Common myeloid progenitor, CD34-positive (primary cell): ENCODE data around the gene TOGARAM2.

Source experiments
- CTCF ChIA-PET: fragments of 350-600 bp; sonication (Branson Sonifier 250); formaldehyde crosslinking; loops from one replicate; lab custom pipeline; 2021; ENCODE audit warnings: antibody characterized with exemption; lab: Charles Lee
- POLR2A ChIA-PET: fragments of 350-600 bp; sonication (Branson Sonifier 250); formaldehyde crosslinking; loops from one replicate; lab custom pipeline; 2021; ENCODE audit warnings: antibody characterized with exemption; lab: Charles Lee
- DNase-seq, 3 donors: peaks; one replicate each; pipeline versions ENCODE4 v3.0.0 to v3.0.0-alpha.2; 2013
- H3K27ac ChIP-seq, 2 experiments: 1 replicate in 1 of 2; 2 replicates in 1 of 2; pipeline ENCODE4 v1.7.0; 2013; ENCODE audit warnings: inconsistent platforms in 2 of 2, low read length in 2 of 2, mild to moderate bottlenecking in 2 of 2, low read depth in 1 of 2, moderate library complexity in 1 of 2; ENCODE audit not compliant: severe bottlenecking in 2 of 2, insufficient read depth in 1 of 2, poor library complexity in 1 of 2
- H3K27me3 ChIP-seq, 5 experiments: replicated peaks in 2 of 5; 1 replicate in 3 of 5; 2 replicates in 2 of 5; pipeline versions ENCODE4 v1.6.1 to v1.7.0; 2013; ENCODE audit warnings: low read length in 4 of 5, mild to moderate bottlenecking in 2 of 5, moderate library complexity in 2 of 5, inconsistent platforms in 1 of 5; ENCODE audit not compliant: insufficient read depth in 5 of 5, control insufficient read depth in 4 of 5
- H3K36me3 ChIP-seq, 4 experiments: 1 replicate in 2 of 4; 2 replicates in 2 of 4; pipeline versions ENCODE4 v1.6.1 to v1.7.0; 2013; ENCODE audit warnings: low read length in 3 of 4, control low read depth in 1 of 4, mild to moderate bottlenecking in 1 of 4; ENCODE audit not compliant: control insufficient read depth in 4 of 4, insufficient read depth in 4 of 4
- H3K4me1 ChIP-seq, 4 experiments: 1 replicate in 3 of 4; 2 replicates in 1 of 4; pipeline versions ENCODE4 v1.6.1 to v1.7.1; 2013; ENCODE audit warnings: low read length in 3 of 4, mild to moderate bottlenecking in 3 of 4, control low read depth in 1 of 4, inconsistent platforms in 1 of 4, moderate library complexity in 1 of 4; ENCODE audit not compliant: control insufficient read depth in 4 of 4, insufficient read depth in 4 of 4; ENCODE audit errors: control extremely low read depth in 1 of 4
- H3K4me3 ChIP-seq, 7 experiments: 1 replicate in 4 of 7; 2 replicates in 3 of 7; pipeline versions ENCODE4 v1.5.1 to v1.7.0; 2013; ENCODE audit warnings: mild to moderate bottlenecking in 7 of 7, low read length in 6 of 7, moderate library complexity in 6 of 7, inconsistent platforms in 2 of 7, low read depth in 2 of 7, control low read depth in 1 of 7; ENCODE audit not compliant: insufficient read depth in 4 of 7, control insufficient read depth in 1 of 7; ENCODE audit errors: extremely low read depth in 1 of 7
- H3K9me3 ChIP-seq, 5 experiments: 1 replicate in 4 of 5; 2 replicates in 1 of 5; pipeline versions ENCODE4 v1.6.1 to v1.7.1; 2013; ENCODE audit warnings: low read length in 4 of 5, mild to moderate bottlenecking in 2 of 5, inconsistent platforms in 1 of 5, low read depth in 1 of 5, moderate library complexity in 1 of 5; ENCODE audit not compliant: control insufficient read depth in 4 of 5, insufficient read depth in 2 of 5; ENCODE audit errors: control extremely low read depth in 1 of 5
- WGBS: methylation state at CpG from one replicate; pipeline ENCODE4 v1.1.5; 2013; ENCODE audit not compliant: insufficient coverage; 5-methylcytosine and 5-hydroxymethylcytosine counted together

Gene TOGARAM2

GRCh38 chr2:28956890-28957289 is 24.2 kb upstream of the TOGARAM2 start:
- ChIA-PET POLR2A (no interaction called here), CTCF (interaction anchor here (1.2 to 1.7 kb wide), 3 partner anchors 9 to 55 kb away, joined by 3 to 4 read pairs (median 3); no protein-coding TSS in a partner anchor)
- H3K9me3 ChIP-seq = no peaks in the 10 kb centered on the region
- 87% methylated on average over 9 of the region's 15 CpGs for WGBS
- H3K27ac ChIP-seq = no peak overlapping the region
- peak in 1 of 3 donors; percentile 17 for DNase-seq
- H3K36me3 ChIP-seq = no peaks in the 10 kb centered on the region
- peaks cover 11 to 45% (median 28%) of the 10 kb centered on the region in 4 experiments for H3K4me1 ChIP-seq
- no peaks in the 10 kb centered on the region for H3K27me3 ChIP-seq
- H3K4me3 ChIP-seq = no peak overlapping the region

DNA sequence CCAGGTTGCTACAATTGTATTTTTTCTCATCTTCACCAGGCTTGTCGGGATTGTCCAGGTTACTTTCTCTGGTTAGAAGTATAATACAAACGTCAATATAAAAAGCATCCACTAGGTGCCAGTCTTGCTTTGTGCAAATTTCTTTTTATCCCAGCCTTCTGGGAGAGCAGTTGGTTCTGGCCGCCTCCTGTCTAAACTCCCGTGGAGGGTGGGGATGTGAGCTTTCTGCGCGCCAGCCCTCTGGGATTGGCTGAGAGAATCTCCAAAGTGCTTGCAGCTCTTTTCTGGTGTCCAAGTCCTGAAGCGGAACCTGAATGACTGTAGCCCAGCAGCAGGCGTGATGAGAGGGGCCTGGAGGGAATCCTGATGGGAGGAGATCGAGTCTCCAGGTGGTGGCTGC is 22.4 kb upstream of the TOGARAM2 start:
- WGBS = 36% methylated on average over 8 of the region's 9 CpGs
- Histone ChIP-seq H3K27ac (no peak overlapping the region), H3K36me3 (no peaks in the 10 kb centered on the region), H3K4me3 (no peak overlapping the region), H3K4me1 (peaks cover 8 to 29% (median 15%) of the 10 kb centered on the region in 4 experiments), H3K9me3 (no peaks in the 10 kb centered on the region), H3K27me3 (no peaks in the 10 kb centered on the region)
- CTCF ChIA-PET = interaction anchor here (0.9 to 2.9 kb wide), 15 partner anchors 9 to 886 kb away, joined by 3 to 22 read pairs (median 4); no protein-coding TSS in a partner anchor
- DNase-seq = peak; percentile 69 to 77 (median 69)
- POLR2A ChIA-PET = no interaction called here

DNA sequence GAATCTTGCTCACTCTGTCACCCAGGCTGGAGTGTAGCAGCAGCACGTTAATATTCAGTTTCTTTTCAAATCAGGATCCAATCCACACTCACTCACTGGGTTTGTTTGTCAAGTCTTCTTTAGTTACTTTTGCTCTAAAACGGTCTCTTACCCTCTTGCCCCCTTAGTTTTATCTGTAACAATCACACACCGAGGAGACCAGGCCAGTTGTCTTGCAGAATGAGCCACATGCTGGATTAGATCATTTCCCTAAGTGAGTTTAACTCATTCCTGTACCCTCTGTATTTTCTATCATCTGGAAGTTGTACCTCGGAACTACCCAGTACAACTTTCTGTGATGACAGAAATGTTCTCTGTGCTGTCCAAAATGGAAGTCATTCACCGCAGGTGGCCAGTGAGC is 20.7 kb upstream of the TOGARAM2 start:
- H3K27ac ChIP-seq = no peak overlapping the region
- no peaks in the 10 kb centered on the region for H3K36me3 ChIP-seq
- H3K27me3 ChIP-seq = no peaks in the 10 kb centered on the region
- WGBS = 72% methylated on average over 5 of the region's 5 CpGs
- peaks cover 2 to 17% (median 6%) of the 10 kb centered on the region in 4 experiments for H3K4me1 ChIP-seq
- ChIA-PET POLR2A (no interaction called here), CTCF (interaction anchor here (1.2 to 2.9 kb wide), 5 partner anchors 10 to 239 kb away, joined by 3 to 22 read pairs (median 7); no protein-coding TSS in a partner anchor)
- DNase-seq = no peak
- no peak overlapping the region for H3K4me3 ChIP-seq
- H3K9me3 ChIP-seq = peaks cover 0 to 1% (median 0%) of the 10 kb centered on the region in 5 experiments

GRCh38 chr2:28962505-28962904 is 18.6 kb upstream of the TOGARAM2 start:
- 100% methylated on average over 1 of the region's 1 CpG for WGBS
- Histone ChIP-seq H3K27me3 (no peaks in the 10 kb centered on the region), H3K9me3 (peaks cover 0 to 1% (median 0%) of the 10 kb centered on the region in 5 experiments), H3K4me1 (peaks cover 0 to 5% (median 2%) of the 10 kb centered on the region in 4 experiments), H3K27ac (no peak overlapping the region), H3K4me3 (no peak overlapping the region), H3K36me3 (no peaks in the 10 kb centered on the region)
- POLR2A ChIA-PET = no interaction called here
- CTCF ChIA-PET = no interaction called here
- DNase-seq = no peak

DNA sequence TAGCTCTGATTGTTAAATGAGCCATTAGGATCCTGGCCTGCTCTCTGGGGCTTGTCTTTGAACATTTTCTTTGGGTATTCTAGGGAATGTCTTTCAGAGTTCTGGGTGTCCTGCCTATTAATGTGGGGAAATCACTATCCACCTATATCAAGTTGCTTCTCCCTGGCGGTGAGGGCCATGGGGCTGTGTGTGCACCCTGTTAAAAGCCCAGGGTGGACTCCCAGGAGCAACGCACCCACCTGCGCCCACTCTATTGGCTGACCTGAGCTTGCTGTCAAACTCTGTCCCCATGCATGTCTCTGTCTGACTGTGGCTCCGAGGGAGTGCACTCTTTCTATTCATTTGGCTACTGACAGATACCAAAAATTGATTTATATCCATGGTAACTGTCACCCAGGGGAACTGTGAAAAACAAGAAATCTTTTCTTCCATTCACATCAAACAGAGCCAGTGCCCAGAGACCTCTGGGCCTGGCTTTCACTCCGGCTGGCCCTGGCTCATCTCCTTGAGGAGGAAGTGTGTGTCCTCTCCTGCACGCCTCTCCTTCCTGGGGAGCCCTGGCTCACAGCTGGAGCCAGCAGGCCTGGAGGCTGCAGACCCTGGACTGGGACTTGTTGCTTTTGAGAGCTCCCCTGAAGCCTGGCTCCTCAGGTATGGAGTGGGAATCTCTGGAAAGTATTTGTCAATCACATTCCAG is 10.5 kb upstream of the TOGARAM2 start:
- WGBS = 81% methylated on average over 5 of the region's 6 CpGs
- Histone ChIP-seq H3K27ac (no peak overlapping the region), H3K4me3 (no peak overlapping the region), H3K4me1 (no peaks in the 10 kb centered on the region), H3K27me3 (no peaks in the 10 kb centered on the region), H3K9me3 (no peaks in the 10 kb centered on the region), H3K36me3 (no peaks in the 10 kb centered on the region)
- ChIA-PET CTCF (interaction anchor here (1.5 to 2.0 kb wide), 2 partner anchors 11 kb away, joined by 5 to 11 read pairs; partner anchors contain the start of gene TOGARAM2), POLR2A (no interaction called here)
- DNase-seq = no peak

DNA sequence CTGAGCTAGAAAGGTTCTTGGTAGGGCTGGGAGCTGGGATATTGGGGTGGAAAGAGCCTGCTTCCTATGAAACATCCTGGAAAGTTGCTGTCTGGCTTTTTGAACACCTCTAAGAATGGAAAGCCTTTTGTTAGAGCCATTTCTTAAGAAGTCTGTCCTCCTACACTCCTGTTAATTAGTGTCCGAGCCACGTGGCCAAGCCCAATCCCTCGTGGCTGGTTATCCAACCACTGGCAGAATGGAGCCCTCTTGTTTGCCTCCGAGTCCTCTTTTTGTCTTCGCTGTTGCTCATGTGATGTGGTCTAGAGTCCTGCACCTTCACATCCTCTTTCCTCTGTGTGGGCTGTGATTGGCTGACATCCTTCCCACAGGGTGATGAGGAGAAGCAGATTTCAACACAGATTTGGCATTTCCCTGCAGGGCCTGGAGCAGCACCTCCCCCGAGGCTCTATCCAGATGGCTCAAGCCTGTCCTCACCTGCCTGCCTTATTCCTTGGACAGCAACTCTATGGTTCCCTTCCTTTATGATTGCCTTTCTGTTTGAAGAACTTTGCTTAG is 8.2 kb upstream of the TOGARAM2 start:
- no peak overlapping the region for H3K4me3 ChIP-seq
- CTCF ChIA-PET = no interaction called here
- H3K27me3 ChIP-seq = no peaks in the 10 kb centered on the region
- H3K36me3 ChIP-seq = no peaks in the 10 kb centered on the region
- no peak overlapping the region for H3K27ac ChIP-seq
- DNase-seq = peak in 1 of 3 donors; percentile 14
- WGBS = 95% methylated on average over 6 of the region's 6 CpGs
- H3K9me3 ChIP-seq = no peaks in the 10 kb centered on the region
- POLR2A ChIA-PET = no interaction called here
- no peaks in the 10 kb centered on the region for H3K4me1 ChIP-seq

DNA sequence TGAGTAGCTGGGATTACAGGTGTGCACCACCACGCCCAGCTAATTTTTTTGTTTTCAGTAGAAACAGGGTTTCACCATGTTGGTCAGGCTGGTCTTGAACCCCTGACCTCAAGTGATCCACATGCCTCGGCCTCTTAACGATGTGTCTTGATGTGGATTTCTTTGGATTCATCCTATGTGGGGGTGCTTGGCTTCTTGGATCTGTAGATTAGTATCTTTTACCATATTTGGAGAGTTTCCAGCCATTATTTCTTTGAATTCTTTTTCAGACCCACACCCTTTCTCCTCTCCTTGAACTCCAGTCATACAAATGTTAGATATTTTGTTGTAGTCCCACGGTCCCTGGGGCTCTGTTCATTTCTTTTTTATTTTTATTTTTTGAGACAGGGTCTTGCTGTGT is 6.8 kb upstream of the TOGARAM2 start:
- no peaks in the 10 kb centered on the region for H3K36me3 ChIP-seq
- H3K9me3 ChIP-seq = no peaks in the 10 kb centered on the region
- no peak for DNase-seq
- no peaks in the 10 kb centered on the region for H3K27me3 ChIP-seq
- H3K4me3 ChIP-seq = no peak overlapping the region
- H3K4me1 ChIP-seq = no peaks in the 10 kb centered on the region
- H3K27ac ChIP-seq = no peak overlapping the region
- ChIA-PET CTCF (no interaction called here), POLR2A (no interaction called here)
- 100% methylated on average over 2 of the region's 4 CpGs for WGBS
